ENCODE data around the gene IBTK.
"Not testable (repeated sequence)": the region's sequence is repeated elsewhere in the genome, so short reads cannot be mapped to it uniquely, and the experiment has no call there.

IBTK gene

DNA sequence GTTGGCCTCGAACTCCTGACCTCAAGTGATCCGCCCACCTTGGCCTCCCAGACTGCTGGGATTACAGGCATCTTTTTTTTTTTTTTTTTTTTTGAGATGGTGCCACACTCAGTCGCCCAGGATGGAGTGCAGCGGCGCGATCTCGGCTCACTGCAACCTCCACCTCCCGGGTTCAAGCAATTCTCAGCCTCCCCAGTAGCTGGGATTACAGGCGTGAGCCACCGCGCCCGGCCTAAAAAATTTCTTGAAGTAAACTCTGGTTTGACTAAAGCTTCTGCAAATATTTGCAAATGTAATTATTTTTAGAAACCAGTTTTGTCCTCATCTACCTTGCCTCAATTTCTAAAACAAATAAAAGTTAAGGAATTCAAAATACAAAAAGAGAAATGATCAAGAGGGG lies 1.2 kb downstream of the IBTK start:
- DNase-seq (ENCODE audit: low read depth, low spot score): no peak

DNA sequence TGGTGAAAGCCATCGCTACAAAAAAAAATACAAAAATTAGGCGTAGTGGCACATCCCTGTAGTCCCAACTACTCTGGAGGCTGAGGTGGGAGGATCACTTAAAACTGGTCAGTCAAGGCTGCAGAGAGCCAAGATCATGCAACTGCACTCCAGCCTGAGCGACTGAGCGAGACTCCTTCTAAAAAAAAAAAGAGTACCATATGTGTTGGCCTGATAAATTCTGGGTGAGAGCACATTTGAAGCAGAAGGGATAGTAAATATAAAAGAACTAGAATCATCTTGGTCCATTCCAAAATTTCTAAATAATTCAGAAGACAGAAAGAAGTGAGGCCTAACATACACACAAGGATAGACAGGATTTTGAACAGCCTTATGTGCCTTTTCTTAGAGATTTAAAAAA lies 2.2 kb downstream of the IBTK start:
- DNase-seq (ENCODE audit: low read depth, low spot score): no peak

DNA sequence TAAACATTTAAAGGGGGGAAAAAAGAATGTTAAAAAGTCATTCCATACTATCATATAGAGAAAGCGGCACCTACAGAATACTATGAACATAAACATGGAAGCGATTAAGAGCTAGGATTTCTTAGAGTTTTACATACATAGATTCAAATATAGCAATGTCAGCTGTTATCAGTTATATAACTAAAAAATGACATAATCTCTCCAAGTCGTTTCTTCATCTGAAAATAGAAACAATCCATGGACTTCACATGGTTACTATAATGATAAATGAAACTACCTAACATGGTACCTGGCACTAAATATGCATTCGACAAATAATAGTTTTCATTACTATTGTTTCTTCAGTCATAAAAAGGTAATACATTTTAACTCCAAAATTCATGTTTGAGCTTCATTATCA lies 3.7 kb downstream of the IBTK start:
- no peak for DNase-seq (ENCODE audit: low read depth, low spot score)

DNA sequence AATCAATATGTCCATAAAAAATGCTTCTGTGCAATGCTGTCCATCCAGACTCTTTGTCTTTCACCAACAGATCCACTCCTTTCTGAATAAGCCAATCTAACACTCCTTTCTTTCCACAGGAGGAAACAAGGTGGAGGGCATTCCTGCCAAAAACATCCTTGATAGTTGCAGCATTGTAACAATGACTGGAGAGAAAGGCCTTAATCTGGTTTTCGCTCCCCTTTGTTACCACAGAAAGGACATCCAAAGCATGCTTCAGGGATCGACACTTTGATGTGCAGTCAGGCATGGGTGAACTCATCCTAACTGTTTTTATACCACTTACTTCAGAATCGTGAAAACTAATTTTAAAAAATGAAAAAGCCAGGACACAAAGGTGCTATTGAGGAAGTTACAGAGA lies 7.4 kb downstream of the IBTK start:
- DNase-seq (ENCODE audit: low read depth, low spot score): no peak

DNA sequence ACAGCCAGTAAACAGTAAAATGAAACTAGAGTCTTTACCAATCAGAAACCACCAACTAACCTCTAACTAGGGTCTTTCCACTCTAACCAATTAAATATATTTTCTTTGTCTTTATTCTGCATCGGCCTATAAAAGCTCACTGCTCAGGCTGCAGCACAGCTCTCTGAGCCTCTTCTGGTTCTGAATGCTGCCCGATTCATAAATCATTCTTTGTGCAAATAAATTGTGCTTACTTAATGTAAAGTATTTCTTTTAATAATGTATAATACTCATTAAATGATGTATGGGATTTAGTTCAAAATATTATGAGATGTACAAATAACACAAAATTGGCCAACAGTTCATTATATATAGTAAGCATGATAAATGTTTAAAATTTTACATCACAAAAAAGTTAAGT lies 7.9 kb downstream of the IBTK start:
- no peak for DNase-seq (ENCODE audit: low read depth, low spot score)

DNA sequence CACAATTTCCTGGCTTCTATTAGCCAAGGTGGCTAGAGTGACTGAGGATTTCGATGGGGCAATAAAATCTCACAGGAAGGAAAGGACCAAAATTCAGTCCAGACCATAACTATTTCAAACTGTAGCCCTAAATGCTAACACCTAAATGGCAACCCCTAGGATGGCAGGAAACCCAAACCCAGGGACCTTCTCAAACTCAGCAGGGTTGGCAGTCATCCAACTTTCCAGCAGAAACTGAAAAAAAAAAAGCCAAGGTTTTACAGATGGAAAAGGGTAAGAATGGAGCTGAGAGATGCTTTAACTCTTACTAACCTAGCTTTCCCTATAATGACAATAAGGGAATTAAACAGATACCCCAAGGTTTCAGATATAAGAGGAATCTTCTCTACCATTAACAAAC lies 10.5 kb downstream of the IBTK start:
- no peak for DNase-seq (ENCODE audit: low read depth, low spot score)

DNA sequence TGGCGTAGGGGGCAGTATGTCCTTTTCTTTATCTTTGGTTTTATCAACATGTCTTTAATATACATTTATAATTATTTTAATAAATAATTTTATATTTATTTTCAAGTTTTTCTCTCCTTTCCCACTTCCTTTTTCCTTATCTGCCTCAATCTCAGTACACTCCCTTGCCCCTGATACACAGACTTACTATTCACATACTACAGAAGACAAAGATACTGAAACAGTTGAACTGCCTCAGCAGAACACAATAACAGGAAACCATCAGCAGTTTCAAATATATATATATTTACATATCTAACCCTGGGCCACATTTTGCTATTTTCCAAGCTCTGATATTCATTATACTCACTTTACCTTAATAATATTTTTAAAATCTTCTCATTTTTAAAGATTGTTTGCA lies 19.8 kb downstream of the IBTK start:
- no peak for DNase-seq (ENCODE audit: low read depth, low spot score)

DNA sequence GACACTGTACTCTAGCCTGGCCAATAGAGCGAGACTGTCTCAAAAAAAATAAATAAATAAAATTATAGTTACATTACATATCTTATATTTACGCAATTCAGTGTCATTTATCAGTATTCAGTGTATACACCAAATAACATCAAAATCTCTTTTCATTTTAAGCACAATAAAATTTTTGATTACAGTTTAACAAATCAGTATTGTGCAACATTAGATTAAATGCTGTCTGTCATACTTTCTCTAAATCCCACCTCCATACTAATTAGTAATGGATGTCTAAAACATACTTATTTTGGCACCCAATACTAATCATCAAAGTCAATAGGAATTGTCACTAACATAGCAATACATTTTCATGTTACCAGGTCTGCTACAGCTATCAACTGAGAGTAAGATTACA lies 27.4 kb downstream of the IBTK start:
- no peak for DNase-seq (ENCODE audit: low read depth, low spot score)

DNA sequence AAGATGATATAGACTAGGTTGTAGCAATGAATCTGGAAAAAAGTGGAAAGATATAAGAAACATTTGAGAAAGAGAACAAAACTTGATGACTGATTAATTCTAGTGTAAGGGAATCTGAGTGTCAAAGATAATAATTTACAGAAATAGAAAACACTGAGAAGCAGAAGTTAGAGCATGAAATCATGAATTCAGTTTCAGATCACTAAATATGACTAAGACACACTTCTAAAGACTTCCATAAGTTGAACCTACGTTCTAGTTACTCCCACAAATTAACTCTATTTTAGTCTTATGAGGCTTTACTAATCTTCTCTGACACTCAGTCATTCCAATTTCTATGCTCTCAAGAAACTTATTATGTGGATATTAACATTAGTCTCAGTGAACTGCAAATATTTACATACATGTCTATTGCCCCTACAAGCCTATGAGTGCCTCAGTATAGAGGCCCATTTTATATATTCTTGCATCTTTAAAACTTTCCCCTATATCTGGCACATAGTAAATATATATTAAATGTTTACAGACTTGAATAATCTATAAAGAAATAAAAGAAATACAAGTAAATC lies 30.4 kb downstream of the IBTK start:
- DNase-seq (ENCODE audit: low read depth, low spot score): no peak

DNA sequence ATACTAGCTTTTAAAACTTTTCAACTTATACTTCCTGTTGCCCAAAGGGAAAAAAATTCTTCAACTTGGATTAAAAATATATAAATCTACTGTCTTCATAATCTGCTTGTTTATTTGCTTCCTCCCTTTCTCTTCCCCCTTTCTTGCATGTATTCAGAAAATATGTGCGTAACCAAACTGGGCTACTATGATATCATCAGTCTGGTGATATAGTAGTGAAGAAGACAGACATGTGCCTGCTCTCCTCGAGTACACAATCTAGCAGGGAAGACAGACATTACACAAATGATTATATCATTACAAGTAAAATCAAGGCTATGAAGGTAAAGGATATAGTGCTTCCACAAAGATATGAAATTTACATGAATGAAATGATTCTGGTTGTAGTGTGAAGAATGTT lies 31.0 kb downstream of the IBTK start:
- no peak for DNase-seq (ENCODE audit: low read depth, low spot score)

DNA sequence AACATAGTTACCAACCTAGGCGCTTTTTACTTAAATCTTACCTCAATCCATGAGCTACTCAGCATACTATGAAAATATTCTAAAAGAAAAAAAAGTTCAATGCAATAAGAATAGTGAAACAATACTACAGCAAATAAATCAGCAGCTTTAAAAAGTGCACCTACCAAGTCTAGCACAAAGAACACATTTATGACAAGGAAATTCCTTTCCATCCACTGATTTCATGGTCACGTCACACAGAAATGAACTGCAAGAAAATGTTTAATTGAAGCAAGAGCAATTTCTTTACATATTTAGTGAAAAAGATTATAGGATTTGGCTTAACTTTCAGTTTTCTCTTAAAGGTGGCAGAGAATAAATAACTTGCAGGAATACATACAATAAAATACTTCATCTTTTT lies 36.2 kb downstream of the IBTK start:
- DNase-seq (ENCODE audit: low read depth, low spot score): no peak

DNA sequence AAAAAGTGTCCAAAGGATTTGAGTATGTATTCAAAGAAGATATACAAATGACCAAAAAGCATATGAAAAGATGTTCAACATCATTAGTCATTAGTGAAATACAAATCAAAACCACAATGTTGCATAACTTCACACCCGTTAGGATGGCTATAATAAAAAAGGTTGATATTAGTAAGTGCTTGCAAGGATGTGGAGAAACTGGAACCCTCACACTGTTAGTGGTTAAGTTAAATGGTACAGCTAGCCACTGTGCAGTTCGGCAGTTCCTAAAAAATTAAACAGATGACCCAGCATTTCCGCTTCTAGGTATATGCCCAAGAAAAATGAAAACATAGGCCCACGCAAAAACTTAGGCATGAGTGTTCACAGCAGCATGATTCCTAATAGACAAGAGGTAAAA lies 38.6 kb downstream of the IBTK start:
- no peak for DNase-seq (ENCODE audit: low read depth, low spot score)

DNA sequence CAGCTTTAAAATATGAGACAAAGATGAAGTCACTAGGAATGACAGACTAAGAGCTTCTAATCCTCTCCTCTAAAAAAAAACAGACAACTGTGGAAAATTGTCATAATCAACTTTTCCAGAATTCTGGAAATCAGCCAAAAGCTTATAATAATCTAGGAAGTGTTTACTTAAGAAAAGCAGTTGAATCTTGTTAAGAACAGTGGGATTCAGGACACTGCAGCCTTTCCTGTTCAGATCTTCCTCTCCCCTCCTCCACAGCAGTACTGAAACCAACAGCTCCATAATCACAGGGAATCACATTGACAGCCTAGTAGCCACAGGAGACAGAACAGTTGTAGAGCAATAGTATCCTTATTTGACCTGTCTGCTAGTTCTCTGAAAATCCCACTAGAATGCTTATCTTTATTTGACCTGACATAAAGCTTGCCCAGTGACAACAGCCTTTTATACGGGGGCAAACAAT lies 41.6 kb downstream of the IBTK start:
- peak; percentile 8 for DNase-seq (ENCODE audit: low read depth, low spot score)

DNA sequence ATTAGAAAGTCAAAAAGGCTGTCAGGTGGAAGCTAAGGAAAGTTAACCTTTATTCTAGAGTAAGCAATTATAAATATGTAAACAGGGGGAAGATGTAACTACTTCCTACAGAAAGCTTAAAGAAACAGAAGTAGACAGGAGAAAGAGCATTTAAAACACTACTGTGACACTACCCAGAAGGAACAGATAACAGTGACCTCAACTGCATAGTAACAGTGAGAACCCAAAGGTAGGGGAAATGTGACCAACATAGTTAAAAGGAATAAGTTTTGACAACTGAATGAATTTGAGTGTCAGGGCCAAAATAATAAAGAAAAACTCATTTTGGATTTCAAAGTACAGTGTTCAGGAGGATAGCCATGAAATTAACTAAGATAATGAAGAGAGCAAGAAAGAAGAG lies 43.5 kb downstream of the IBTK start:
- DNase-seq (ENCODE audit: low read depth, low spot score): no peak

DNA sequence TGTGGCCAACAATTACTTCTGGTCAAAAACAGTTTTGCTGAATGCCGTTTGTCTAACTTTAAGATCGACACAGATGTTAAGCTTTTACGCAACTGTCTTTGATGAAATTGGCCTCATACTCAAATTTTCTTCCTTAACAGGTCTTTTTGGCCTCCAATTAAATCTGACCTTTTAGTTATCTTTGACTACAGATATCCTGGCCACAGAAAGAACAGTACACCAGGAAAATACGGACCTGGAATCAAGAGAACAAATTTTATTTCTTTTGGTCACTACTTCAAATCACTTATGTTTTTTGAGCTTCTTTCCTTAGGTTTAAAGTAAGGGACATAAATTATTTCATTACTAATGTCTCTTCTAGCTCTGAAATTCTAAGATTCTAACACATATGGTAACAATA lies 49.8 kb downstream of the IBTK start:
- no peak for DNase-seq (ENCODE audit: low read depth, low spot score)

DNA sequence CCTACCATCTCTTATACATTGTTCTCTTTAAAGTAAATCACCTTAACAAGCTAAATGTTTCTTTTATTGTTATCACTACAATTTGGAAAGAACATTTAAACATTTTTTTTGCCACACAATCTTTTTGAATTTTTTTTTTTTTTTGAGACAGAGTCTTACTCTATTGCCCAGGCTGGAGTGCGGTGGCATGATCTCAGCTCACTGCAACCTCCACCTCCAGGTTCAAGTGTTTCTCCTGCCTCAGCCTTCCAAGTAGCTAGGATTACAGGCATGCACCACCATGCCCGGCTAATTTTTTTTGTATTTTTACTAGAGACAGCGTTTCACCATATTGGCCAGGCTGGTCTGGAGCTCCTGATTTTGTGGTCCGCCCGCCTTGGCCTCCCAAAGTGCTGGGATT lies 50.3 kb downstream of the IBTK start:
- not testable (repeated sequence) for DNase-seq (ENCODE audit: low read depth, low spot score)

DNA sequence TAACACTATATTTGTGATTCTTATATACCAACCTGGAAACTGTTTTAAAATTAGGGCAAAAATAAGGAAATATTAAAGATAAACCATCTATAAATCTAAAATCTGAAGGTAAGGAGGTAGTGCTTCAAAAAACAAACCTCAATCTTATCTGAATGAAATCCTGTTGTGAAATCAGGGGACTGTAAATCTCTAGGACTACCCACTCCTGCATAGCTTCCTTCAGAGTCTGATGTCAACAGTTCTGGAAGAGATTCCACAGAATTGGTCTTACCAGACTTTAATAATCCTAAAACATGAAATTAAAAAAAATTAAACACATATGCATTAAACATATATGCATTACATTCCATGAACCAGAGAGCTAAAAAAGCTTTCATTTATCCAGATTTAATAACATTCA lies 51.4 kb downstream of the IBTK start:
- DNase-seq (ENCODE audit: low read depth, low spot score): no peak

DNA sequence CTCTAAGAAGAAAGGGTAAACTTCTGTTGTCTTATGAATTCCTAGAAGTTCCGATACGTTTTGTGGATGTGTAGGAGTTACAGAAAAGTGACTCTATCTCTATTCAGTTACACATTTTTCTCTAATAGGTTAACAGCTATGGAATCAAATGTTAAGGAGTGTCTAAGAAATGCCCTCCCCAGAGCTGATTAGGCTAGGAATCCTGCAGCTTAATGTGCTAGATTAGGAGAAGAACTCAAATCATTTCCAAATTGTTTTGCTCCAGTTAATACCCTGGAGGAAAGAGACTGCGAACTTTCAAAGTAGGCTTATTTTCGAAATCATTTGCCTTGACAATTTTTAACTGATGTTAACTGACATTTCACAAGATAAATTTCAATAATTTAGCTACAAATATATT lies 51.9 kb downstream of the IBTK start:
- DNase-seq (ENCODE audit: low read depth, low spot score): no peak

DNA sequence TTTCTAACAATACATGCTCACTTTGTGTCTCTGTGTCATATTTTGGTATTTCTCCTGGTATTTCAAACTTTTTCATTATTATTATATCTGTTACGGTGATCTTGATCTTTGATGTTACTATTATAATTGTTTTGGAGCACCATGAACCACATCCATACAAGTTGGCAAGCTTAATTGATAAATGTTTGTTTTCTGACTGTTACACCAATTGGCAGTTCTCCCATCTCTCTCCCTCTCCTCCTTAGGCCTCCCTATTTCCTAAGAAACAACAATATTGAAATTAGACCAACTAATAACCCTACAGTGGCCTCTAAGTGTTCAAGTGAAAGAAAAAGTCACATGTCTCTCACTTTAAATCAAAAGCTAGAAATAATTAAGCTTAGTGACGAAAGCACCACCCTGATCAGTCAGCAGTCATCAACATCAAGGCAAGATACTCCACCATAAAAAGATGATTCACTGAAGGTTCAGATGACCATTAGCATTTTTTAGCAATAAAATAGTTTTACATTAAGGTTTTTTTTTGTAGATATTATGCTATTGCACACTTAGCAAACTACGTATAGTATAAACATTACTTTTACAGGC lies 61.5 kb downstream of the IBTK start:
- no peak for DNase-seq (ENCODE audit: low read depth, low spot score)

DNA sequence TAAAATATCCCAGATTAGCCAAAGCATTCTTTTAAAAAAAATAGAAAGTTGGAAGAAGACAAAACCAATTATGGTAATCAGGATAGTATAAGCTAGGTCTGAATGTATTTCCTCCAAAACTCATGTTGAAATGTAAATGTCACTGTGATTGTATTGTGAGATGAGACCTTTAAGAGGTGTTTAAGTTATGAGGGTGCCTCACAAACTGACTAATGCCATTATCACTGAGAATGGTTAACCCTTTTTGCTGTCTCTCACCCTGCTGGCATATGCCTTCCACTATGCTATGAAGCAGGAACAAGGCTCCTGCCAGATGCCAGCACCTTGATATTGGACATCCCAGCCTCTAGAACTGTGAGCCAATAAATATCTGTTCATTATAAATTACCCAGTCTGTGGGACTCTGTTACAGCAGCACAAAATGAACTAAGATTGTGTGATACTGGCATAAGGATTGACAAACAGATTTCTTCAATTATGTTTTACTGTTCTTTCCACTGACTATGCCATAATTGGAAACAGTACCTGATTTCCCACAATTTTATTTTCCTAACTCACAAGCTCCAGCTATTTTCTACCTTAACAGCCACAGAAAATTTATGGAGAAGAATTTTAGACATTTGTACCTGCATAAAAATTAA lies 63.8 kb downstream of the IBTK start:
- no peak for DNase-seq (ENCODE audit: low read depth, low spot score)

DNA sequence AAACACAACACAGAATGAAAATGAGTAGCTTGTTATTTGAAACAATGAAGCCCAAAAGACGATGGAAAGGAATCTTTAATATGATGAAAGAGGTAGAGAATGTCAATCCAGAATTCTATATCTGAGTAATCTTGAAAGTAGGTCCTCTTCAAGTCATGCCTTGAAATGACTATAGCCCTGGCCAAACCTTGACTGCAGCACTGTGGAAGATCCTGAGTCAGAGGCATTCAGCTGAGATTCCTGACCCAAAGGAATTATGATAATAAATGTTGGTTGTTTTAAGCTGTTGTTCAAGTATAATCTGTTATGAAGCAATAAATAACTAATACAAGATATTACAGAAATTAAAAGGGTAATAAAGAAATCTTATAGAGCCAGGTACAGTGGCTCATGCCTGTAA lies 64.8 kb downstream of the IBTK start:
- no peak for DNase-seq (ENCODE audit: low read depth, low spot score)

DNA sequence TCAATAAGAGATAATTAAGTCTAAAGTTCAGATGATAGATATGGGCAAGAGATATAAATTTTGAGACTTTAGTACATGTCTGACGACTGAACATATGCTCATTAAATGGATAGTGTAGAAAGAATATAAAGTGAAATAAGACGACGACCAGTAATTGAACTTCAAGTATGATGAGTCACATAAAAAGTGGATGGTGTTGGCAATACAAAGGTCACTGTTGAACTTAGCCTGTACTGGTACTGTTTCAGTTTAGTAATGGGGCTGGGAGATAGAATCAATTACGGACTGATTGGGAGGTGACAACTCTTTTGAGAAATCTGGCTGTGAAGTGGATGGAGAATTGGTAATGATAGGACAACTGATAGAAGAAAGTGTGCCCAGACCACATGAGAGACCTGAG lies 68.1 kb downstream of the IBTK start:
- DNase-seq (ENCODE audit: low read depth, low spot score): no peak

DNA sequence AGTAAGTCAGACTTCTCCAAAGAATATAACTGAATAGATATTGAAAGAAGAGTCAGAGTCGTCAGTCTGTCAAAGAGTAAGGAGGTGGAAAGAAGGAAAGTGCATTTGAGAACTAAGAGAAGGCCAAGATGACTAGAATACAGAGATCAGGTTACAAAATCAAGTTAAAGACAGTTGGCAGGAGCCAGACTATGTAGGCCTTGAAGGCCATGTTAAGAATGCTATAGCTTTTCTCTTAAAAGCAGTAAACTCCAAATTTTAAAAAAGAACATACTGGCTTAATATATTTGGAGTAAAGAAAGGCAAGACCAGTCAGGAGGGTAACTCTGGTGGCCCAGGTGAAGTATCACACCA lies 68.8 kb downstream of the IBTK start:
- no peak for DNase-seq (ENCODE audit: low read depth, low spot score)
